Glutamatergic neuron (in vitro differentiated cells): ENCODE results near the gene TNFRSF19. TPM values are rescaled to one million over a fixed set of nuclear protein-coding genes. Genes with fewer than 3 reads are reported as not detected.

ENCODE experiments used
- DNase-seq: peaks from one replicate; pipeline ENCODE4 v3.0.0; 2022
- H3K27ac Mint-ChIP-seq: one replicate; pipeline ENCODE4 v1.8.0; 2020; ENCODE audit warnings: mild to moderate bottlenecking, mixed read lengths, inconsistent platforms; ENCODE audit not compliant: unreplicated experiment
- H3K27me3 Mint-ChIP-seq: one replicate; pipeline ENCODE4 v1.8.0; 2020; ENCODE audit warnings: mild to moderate bottlenecking, moderate library complexity, mixed read lengths, inconsistent platforms; ENCODE audit not compliant: unreplicated experiment
- H3K36me3 Mint-ChIP-seq: one replicate; pipeline ENCODE4 v1.8.0; 2020; ENCODE audit warnings: mild to moderate bottlenecking, mixed read lengths, inconsistent platforms; ENCODE audit not compliant: unreplicated experiment
- H3K4me1 Mint-ChIP-seq: one replicate; pipeline ENCODE4 v1.8.0; 2020; ENCODE audit warnings: mild to moderate bottlenecking, low read depth, mixed read lengths, inconsistent platforms; ENCODE audit not compliant: unreplicated experiment
- H3K4me3 Mint-ChIP-seq: one replicate; pipeline ENCODE4 v1.8.0; 2020; ENCODE audit warnings: mild to moderate bottlenecking, mixed read lengths, inconsistent platforms; ENCODE audit not compliant: unreplicated experiment
- H3K9me3 Mint-ChIP-seq: one replicate; pipeline ENCODE4 v1.8.0; 2020; ENCODE audit warnings: mild to moderate bottlenecking, moderate library complexity, mixed read lengths, inconsistent platforms; ENCODE audit not compliant: unreplicated experiment
- total RNA-seq: library from RNA; stranded (reverse); fragmentation: NEBNext Ultra II Directional; extraction: Animal tissue kit (Norgen Biotek cat#: 25700); gene quantifications from one replicate; pipeline ENCODE4 v1.2.1, GENCODE V29; 2021; ENCODE audit not compliant: unreplicated experiment
- TF ChIP-seq, protein P1 (sequence below): fragments of 200-600 bp; sonication (generic); IDR thresholded peaks from one replicate; pipeline ENCODE4 v1.5.0; 2021; ENCODE audit not compliant: partially characterized antibody, unreplicated experiment

TNFRSF19 gene
- total RNA-seq, 1 donor from 2014 or later, result 188 TPM

- no peak overlapping the region for H3K27ac Mint-ChIP-seq
- TF ChIP-seq, protein P1, sequence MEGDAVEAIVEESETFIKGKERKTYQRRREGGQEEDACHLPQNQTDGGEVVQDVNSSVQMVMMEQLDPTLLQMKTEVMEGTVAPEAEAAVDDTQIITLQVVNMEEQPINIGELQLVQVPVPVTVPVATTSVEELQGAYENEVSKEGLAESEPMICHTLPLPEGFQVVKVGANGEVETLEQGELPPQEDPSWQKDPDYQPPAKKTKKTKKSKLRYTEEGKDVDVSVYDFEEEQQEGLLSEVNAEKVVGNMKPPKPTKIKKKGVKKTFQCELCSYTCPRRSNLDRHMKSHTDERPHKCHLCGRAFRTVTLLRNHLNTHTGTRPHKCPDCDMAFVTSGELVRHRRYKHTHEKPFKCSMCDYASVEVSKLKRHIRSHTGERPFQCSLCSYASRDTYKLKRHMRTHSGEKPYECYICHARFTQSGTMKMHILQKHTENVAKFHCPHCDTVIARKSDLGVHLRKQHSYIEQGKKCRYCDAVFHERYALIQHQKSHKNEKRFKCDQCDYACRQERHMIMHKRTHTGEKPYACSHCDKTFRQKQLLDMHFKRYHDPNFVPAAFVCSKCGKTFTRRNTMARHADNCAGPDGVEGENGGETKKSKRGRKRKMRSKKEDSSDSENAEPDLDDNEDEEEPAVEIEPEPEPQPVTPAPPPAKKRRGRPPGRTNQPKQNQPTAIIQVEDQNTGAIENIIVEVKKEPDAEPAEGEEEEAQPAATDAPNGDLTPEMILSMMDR, result no peak
- no peak for DNase-seq
- H3K4me1 Mint-ChIP-seq, result peaks cover 36% of the 10 kb centered on the region
- H3K9me3 Mint-ChIP-seq, result peaks cover 12% of the 10 kb centered on the region
- peak overlapping the region; percentile 91 for H3K4me3 Mint-ChIP-seq
- peaks cover 12% of the 10 kb centered on the region for H3K27me3 Mint-ChIP-seq
- H3K36me3 Mint-ChIP-seq, result peaks cover 5% of the 10 kb centered on the region
Observed at GRCh38 chr13:23580684-23581060, 10.5 kb downstream of the TNFRSF19 start.

- TF ChIP-seq, protein P1, result no peak
- peaks cover 34% of the 10 kb centered on the region for H3K4me1 Mint-ChIP-seq
- H3K36me3 Mint-ChIP-seq, result no peaks in the 10 kb centered on the region
- no peak for DNase-seq
- H3K4me3 Mint-ChIP-seq, result no peak overlapping the region
- no peak overlapping the region for H3K27ac Mint-ChIP-seq
- peaks cover 5% of the 10 kb centered on the region for H3K27me3 Mint-ChIP-seq
- H3K9me3 Mint-ChIP-seq, result peaks cover 10% of the 10 kb centered on the region
Observed at GRCh38 chr13:23583491-23583890, 13.3 kb downstream of the TNFRSF19 start.

- Mint-ChIP-seq H3K27ac (no peak overlapping the region), H3K4me3 (no peak overlapping the region), H3K36me3 (no peaks in the 10 kb centered on the region), H3K9me3 (peaks cover 9% of the 10 kb centered on the region), H3K4me1 (peaks cover 39% of the 10 kb centered on the region), H3K27me3 (peaks cover 5% of the 10 kb centered on the region)
- TF ChIP-seq, protein P1, result no peak
- DNase-seq, result no peak
Observed at GRCh38 chr13:23584275-23584674, 14.1 kb downstream of the TNFRSF19 start.

- Mint-ChIP-seq H3K27ac (peak overlapping the region; percentile 48), H3K27me3 (peaks cover 1% of the 10 kb centered on the region), H3K9me3 (peaks cover 3% of the 10 kb centered on the region), H3K36me3 (no peaks in the 10 kb centered on the region), H3K4me1 (peaks cover 32% of the 10 kb centered on the region), H3K4me3 (no peak overlapping the region)
- no peak for DNase-seq
- TF ChIP-seq, protein P1, result no peak
Observed at GRCh38 chr13:23586336-23586735, 16.1 kb downstream of the TNFRSF19 start.

GRCh38 chr13:23588666-23589065, 18.5 kb downstream of the TNFRSF19 start:
- peaks cover 7% of the 10 kb centered on the region for H3K36me3 Mint-ChIP-seq
- TF ChIP-seq, protein P1, result no peak
- H3K27ac Mint-ChIP-seq, result no peak overlapping the region
- peaks cover 3% of the 10 kb centered on the region for H3K9me3 Mint-ChIP-seq
- peaks cover 23% of the 10 kb centered on the region for H3K4me1 Mint-ChIP-seq
- DNase-seq, result no peak
- H3K27me3 Mint-ChIP-seq, result peaks cover 1% of the 10 kb centered on the region
- H3K4me3 Mint-ChIP-seq, result peak overlapping the region; percentile 28
